Lower leg skin (tissue), 4 donors: Measurements from ENCODE around the gene TEC. TPM values are rescaled to one million over a fixed set of nuclear protein-coding genes. Genes with fewer than 3 reads are reported as not detected.
"Not testable (repeated sequence)": the region's sequence is repeated elsewhere in the genome, so short reads cannot be mapped to it uniquely, and the experiment has no call there.

Experiments used
- DNase-seq, 2 donors: peaks; one replicate each; pipeline ENCODE4 v3.0.0-alpha.2; 2019; ENCODE audit warnings: low spot score in 2 of 2
- H3K4me3 ChIP-seq: fragments of 200-600 bp; sonication (generic); 2 replicates; pipeline ENCODE4 v1.5.1; 2017; ENCODE audit warnings: mild to moderate bottlenecking, low read depth; ENCODE audit not compliant: poor library complexity, severe bottlenecking
- POLR2A ChIP-seq, 2 donors: fragments of 450-650 bp; IDR thresholded peaks; one replicate each; pipeline ENCODE4 v1.6.1; 2016 to 2017; ENCODE audit warnings: antibody characterized with exemption in 2 of 2, mild to moderate bottlenecking in 1 of 2, moderate library complexity in 1 of 2
- WGBS, 2 donors: methylation state at CpG; one replicate each; pipeline ENCODE4 v1.1.5; 2018; 5-methylcytosine and 5-hydroxymethylcytosine counted together
- intact Hi-C: fragments of 100-400 bp; cut with DNase I; formaldehyde crosslinking; loops from one replicate; pipeline ENCODE4 v1.15.0; 2023; ENCODE audit warnings: low total_unique reads
- total RNA-seq, 4 donors: library from RNA; depleted of rRNA; stranded (reverse); fragments of >200 nt; gene quantifications; one replicate each; pipeline ENCODE4 v1.1.0, GENCODE V29; 2016
- TF ChIP-seq, protein P1 (sequence below), 3 donors: fragments of 450-650 bp; IDR thresholded peaks; one replicate each; pipeline ENCODE4 v1.5.1; 2016; ENCODE audit warnings: antibody characterized with exemption in 3 of 3, mild to moderate bottlenecking in 3 of 3, moderate library complexity in 2 of 3

Gene TEC
- total RNA-seq, 4 donors from 2014 or later = 6.8 to 10.5 (median 8.8) TPM

DNA sequence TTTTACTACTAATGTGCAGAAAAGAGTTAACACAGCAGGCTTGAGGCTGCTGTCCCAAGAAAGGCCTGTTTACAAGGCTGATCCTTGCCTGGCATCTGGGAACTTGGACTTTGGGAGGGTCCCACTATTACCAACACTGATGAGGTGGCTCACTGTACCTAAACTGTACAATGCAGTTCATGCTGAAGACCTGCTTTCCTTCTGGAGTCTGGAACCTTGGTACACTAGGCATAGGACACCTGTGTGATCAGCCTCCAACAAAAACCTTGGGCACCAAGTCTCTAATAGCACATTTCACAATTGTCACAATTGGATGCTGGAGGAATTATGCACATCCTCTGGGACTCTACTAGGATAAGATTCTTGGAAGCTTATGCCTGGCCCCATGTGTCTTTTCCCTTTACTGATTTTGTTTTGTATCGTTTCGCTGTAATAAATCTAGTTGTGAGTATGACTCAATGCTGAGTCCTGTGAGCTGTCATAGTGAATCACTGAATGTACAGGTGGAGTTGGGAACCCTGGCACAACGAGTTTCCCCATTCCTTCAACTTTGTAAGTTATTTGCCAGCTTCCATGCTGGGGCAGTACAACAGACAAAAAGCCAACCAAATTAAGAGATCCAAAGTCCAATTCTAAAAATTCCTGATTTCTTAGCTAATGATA is 45.9 kb downstream of the TEC start:
- WGBS, 2 donors = 47 to 50% methylated on average over 3 of the region's 3 CpGs
- no peak overlapping the region for H3K4me3 ChIP-seq
- intact Hi-C loops = no loop called here
- no peak for TF ChIP-seq POLR2A (IDR thresholded peaks at IDR 0.05)
- TF ChIP-seq, protein P1, sequence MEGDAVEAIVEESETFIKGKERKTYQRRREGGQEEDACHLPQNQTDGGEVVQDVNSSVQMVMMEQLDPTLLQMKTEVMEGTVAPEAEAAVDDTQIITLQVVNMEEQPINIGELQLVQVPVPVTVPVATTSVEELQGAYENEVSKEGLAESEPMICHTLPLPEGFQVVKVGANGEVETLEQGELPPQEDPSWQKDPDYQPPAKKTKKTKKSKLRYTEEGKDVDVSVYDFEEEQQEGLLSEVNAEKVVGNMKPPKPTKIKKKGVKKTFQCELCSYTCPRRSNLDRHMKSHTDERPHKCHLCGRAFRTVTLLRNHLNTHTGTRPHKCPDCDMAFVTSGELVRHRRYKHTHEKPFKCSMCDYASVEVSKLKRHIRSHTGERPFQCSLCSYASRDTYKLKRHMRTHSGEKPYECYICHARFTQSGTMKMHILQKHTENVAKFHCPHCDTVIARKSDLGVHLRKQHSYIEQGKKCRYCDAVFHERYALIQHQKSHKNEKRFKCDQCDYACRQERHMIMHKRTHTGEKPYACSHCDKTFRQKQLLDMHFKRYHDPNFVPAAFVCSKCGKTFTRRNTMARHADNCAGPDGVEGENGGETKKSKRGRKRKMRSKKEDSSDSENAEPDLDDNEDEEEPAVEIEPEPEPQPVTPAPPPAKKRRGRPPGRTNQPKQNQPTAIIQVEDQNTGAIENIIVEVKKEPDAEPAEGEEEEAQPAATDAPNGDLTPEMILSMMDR (IDR thresholded peaks at IDR 0.05) = no peak
- no peak for DNase-seq

DNA sequence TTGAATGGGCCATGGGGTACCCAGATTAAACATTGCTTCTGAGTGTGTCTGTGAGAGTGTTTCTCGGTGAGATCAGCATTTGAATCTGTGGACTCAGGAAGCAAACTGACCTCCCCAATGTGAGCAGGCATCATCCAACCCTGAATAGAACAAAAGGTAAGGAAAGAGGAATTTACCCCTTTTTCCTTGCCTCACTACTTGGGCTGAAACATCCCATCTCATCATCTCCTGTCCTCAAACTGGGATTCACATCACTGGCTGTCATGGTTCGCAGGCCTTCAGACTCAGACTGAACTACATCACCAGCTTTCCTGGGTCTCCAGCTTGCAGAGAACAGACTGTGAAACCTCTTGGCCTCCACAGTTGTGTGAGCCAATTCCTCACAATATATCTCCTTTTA is 47.1 kb downstream of the TEC start:
- intact Hi-C loops = no loop called here
- no peak overlapping the region for H3K4me3 ChIP-seq
- no peak for DNase-seq
- TF ChIP-seq POLR2A (IDR thresholded peaks at IDR 0.05) = no peak
- TF ChIP-seq, protein P1 (IDR thresholded peaks at IDR 0.05) = no peak
- 93 to 96% methylated on average over 2 of the region's 2 CpGs for WGBS, 2 donors

DNA sequence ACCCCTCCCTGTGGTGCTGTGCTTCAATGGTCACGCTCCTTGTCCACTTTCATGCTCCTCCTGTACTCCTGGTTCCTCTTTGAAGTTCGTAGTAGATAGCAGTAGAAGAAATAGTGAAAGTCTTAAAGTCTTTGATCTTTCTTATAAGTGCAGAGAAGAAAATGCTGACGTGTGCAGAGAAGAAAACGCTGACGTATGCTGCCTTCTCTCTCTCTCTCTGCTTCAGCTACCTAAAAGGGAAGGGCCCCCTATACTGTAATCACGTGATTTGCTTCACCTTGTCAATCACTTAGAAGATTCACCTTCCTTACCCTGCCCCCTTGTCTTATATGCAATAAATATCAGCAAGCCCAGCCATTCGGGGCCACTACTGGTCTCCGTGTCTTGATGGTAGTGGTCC is 50.2 kb downstream of the TEC start:
- H3K4me3 ChIP-seq, DNase-seq, intact Hi-C loops: not testable (repeated sequence)
- WGBS, 2 donors = 86 to 87% methylated on average over 8 of the region's 8 CpGs

DNA sequence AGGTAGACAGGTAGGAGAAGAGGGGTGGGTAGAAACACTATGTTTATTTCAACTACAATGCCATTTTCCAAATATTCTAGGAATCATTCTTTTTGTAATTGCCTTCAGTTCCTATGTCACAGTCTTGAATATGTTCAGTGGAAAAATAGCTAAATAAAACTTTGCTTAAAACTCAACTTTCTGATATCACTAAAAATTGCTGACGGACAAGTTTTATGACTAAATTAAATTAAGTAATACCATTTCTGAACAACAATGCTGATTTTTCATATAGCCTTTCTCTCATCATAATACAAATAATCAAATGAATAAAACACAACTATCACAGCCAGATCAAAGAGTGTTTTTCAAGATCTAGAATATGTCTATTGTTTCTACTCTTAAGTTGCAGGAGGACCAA is 53.1 kb downstream of the TEC start:
- intact Hi-C loops = no loop called here
- no peak for DNase-seq
- no peak overlapping the region for H3K4me3 ChIP-seq
- WGBS, 2 donors = 95 to 96% methylated on average over 1 of the region's 1 CpG
- TF ChIP-seq POLR2A (IDR thresholded peaks at IDR 0.05) = no peak
- TF ChIP-seq, protein P1 (IDR thresholded peaks at IDR 0.05) = no peak

DNA sequence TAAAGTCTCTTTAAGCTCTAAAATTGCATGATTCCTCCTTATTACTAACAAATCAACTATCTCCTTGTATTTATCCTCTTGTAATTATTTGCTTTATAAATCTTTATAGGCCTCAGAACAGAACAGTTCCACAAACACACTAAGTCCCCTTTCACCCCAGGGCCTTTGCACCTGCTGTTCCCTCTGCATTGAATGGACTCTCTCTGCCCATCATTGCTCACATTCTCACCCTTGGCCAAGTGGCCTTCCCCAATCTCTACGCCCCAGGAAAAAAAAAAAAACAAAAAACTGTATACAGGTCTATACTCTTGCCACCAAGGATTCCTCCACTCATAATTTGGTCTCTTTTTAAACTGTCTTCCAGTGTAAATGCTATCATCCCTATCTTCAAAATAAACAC is 53.7 kb downstream of the TEC start:
- TF ChIP-seq, protein P1 (IDR thresholded peaks at IDR 0.05) = no peak
- TF ChIP-seq POLR2A (IDR thresholded peaks at IDR 0.05) = no peak
- H3K4me3 ChIP-seq = no peak overlapping the region
- intact Hi-C loops = no loop called here
- WGBS, 2 donors = 91 to 96% methylated on average over 1 of the region's 1 CpG
- no peak for DNase-seq

DNA sequence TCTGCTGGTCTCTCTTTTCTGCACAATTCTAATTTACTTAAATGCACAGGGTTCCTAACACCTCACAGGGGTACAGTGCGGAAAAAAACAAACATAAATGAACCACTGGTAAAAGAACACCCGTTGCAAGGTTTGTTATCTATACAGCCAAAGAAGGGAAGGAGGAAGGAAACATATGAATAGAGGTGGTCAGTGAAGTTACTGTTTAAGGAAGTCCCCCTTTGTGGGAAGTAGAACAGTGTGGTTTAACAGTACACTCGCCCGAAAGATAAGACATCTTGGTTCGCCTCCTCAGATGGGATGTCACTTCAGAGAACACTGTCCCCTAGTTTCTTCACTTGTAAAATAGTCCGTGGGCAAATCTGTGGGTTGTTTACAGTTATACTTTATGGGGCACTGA is 57.5 kb downstream of the TEC start:
- no peak for DNase-seq
- TF ChIP-seq, protein P1 (IDR thresholded peaks at IDR 0.05) = no peak
- TF ChIP-seq POLR2A (IDR thresholded peaks at IDR 0.05) = no peak
- intact Hi-C loops = no loop called here
- H3K4me3 ChIP-seq = no peak overlapping the region
- 80 to 86% methylated on average over 6 of the region's 6 CpGs for WGBS, 2 donors
